ENCODE data around the gene TSPAN4.

TSPAN4 gene

GRCh38 chr11:904380-904779 lies 61.7 kb downstream of the TSPAN4 start:
- TF ChIP-seq ZNF624 (tag by site-specific recombination; IDR thresholded peaks at IDR 0.05), result no peak
- no peak for TF ChIP-seq EGR2 (tag by site-specific recombination; IDR thresholded peaks at IDR 0.05; ENCODE audit: low read depth)
- TF ChIP-seq ZNF792 (tag by site-specific recombination; IDR thresholded peaks at IDR 0.05), result no peak
- TF ChIP-seq ZNF426 (tag by site-specific recombination; IDR thresholded peaks at IDR 0.05), result no peak
- no peak for TF ChIP-seq ZNF114 (tag by site-specific recombination; IDR thresholded peaks at IDR 0.05)
- no peak for TF ChIP-seq ZNF521 (tag by site-specific recombination; IDR thresholded peaks at IDR 0.05)
- TF ChIP-seq, protein P1, sequence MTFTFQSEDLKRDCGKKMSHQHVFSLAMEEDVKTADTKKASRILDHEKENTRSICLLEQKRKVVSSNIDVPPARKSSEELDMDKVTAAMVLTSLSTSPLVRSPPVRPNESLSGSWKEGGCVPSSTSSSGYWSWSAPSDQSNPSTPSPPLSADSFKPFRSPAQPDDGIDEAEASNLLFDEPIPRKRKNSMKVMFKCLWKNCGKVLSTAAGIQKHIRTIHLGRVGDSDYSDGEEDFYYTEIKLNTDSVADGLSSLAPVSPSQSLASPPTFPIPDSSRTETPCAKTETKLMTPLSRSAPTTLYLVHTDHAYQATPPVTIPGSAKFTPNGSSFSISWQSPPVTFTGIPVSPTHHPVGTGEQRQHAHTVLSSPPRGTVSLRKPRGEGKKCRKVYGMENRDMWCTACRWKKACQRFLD (tag by site-specific recombination; IDR thresholded peaks at IDR 0.05), result no peak
- no peak for TF ChIP-seq ZNF138 (tag by site-specific recombination; IDR thresholded peaks at IDR 0.05; ENCODE audit: borderline replicate concordance)
- TF ChIP-seq, protein P2, sequence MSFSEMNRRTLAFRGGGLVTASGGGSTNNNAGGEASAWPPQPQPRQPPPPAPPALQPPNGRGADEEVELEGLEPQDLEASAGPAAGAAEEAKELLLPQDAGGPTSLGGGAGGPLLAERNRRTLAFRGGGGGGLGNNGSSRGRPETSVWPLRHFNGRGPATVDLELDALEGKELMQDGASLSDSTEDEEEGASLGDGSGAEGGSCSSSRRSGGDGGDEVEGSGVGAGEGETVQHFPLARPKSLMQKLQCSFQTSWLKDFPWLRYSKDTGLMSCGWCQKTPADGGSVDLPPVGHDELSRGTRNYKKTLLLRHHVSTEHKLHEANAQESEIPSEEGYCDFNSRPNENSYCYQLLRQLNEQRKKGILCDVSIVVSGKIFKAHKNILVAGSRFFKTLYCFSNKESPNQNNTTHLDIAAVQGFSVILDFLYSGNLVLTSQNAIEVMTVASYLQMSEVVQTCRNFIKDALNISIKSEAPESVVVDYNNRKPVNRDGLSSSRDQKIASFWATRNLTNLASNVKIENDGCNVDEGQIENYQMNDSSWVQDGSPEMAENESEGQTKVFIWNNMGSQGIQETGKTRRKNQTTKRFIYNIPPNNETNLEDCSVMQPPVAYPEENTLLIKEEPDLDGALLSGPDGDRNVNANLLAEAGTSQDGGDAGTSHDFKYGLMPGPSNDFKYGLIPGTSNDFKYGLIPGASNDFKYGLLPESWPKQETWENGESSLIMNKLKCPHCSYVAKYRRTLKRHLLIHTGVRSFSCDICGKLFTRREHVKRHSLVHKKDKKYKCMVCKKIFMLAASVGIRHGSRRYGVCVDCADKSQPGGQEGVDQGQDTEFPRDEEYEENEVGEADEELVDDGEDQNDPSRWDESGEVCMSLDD (tag by site-specific recombination; IDR thresholded peaks at IDR 0.05), result no peak
- no peak for TF ChIP-seq ZSCAN30 (tag by site-specific recombination; IDR thresholded peaks at IDR 0.05)
- TF ChIP-seq ATF2 (tag by site-specific recombination; IDR thresholded peaks at IDR 0.05; ENCODE audit: low read depth), result no peak
- TF ChIP-seq ZNF510 (tag by site-specific recombination; IDR thresholded peaks at IDR 0.05; ENCODE audit: insufficient replicate concordance), result no peak
- TF ChIP-seq ZNF23 (tag by site-specific recombination; IDR thresholded peaks at IDR 0.05; ENCODE audit: borderline replicate concordance), result no peak
- no peak for TF ChIP-seq KLF8 (tag by site-specific recombination; IDR thresholded peaks at IDR 0.05)
- TF ChIP-seq, protein P3, sequence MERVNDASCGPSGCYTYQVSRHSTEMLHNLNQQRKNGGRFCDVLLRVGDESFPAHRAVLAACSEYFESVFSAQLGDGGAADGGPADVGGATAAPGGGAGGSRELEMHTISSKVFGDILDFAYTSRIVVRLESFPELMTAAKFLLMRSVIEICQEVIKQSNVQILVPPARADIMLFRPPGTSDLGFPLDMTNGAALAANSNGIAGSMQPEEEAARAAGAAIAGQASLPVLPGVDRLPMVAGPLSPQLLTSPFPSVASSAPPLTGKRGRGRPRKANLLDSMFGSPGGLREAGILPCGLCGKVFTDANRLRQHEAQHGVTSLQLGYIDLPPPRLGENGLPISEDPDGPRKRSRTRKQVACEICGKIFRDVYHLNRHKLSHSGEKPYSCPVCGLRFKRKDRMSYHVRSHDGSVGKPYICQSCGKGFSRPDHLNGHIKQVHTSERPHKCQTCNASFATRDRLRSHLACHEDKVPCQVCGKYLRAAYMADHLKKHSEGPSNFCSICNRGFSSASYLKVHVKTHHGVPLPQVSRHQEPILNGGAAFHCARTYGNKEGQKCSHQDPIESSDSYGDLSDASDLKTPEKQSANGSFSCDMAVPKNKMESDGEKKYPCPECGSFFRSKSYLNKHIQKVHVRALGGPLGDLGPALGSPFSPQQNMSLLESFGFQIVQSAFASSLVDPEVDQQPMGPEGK (tag by site-specific recombination; IDR thresholded peaks at IDR 0.05), result no peak
- no peak for TF ChIP-seq ZNF335 (tag by site-specific recombination; conservative IDR thresholded peaks at IDR 0.05)
- no peak for TF ChIP-seq ZBTB26 (tag by site-specific recombination; optimal IDR thresholded peaks at IDR 0.05)
- no peak for TF ChIP-seq KLF7 (tag by site-specific recombination; IDR thresholded peaks at IDR 0.05; ENCODE audit: borderline replicate concordance)
- TF ChIP-seq, protein P4, sequence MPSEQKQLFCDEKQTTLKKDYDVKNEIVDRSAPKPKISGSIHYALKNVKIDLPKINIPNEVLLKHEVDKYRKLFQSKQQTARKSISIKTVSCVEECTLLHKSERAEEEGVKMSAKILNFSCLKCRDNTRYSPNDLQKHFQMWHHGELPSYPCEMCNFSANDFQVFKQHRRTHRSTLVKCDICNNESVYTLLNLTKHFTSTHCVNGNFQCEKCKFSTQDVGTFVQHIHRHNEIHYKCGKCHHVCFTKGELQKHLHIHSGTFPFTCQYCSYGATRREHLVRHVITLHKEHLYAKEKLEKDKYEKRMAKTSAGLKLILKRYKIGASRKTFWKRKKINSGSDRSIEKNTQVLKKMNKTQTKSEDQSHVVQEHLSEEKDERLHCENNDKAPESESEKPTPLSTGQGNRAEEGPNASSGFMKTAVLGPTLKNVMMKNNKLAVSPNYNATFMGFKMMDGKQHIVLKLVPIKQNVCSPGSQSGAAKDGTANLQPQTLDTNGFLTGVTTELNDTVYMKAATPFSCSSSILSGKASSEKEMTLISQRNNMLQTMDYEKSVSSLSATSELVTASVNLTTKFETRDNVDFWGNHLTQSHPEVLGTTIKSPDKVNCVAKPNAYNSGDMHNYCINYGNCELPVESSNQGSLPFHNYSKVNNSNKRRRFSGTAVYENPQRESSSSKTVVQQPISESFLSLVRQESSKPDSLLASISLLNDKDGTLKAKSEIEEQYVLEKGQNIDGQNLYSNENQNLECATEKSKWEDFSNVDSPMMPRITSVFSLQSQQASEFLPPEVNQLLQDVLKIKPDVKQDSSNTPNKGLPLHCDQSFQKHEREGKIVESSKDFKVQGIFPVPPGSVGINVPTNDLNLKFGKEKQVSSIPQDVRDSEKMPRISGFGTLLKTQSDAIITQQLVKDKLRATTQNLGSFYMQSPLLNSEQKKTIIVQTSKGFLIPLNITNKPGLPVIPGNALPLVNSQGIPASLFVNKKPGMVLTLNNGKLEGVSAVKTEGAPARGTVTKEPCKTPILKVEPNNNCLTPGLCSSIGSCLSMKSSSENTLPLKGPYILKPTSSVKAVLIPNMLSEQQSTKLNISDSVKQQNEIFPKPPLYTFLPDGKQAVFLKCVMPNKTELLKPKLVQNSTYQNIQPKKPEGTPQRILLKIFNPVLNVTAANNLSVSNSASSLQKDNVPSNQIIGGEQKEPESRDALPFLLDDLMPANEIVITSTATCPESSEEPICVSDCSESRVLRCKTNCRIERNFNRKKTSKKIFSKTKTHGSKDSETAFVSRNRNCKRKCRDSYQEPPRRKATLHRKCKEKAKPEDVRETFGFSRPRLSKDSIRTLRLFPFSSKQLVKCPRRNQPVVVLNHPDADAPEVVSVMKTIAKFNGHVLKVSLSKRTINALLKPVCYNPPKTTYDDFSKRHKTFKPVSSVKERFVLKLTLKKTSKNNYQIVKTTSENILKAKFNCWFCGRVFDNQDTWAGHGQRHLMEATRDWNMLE (tag by site-specific recombination; conservative IDR thresholded peaks at IDR 0.05; ENCODE audit: low read depth), result no peak
- TF ChIP-seq ZBTB48 (tag by site-specific recombination; IDR thresholded peaks at IDR 0.05), result no peak
- H3K36me3 ChIP-seq (ENCODE audit: control insufficient read depth in 2 of 2, insufficient read depth in 1 of 2, low read length in 2 of 2), result peaks cover 0 to 84% of the 10 kb centered on the region in 2 experiments; a peak in 2 of 3 replicates
- POLR2A ChIA-PET, result no interaction called here
- no peaks in the 10 kb centered on the region for H3K9me3 ChIP-seq (ENCODE audit: control insufficient read depth, insufficient read depth, low read depth, low read length)
- H3K4me3 ChIP-seq (ENCODE audit: low read depth, low read length), result no peak overlapping the region
- CTCF ChIA-PET, result no interaction called here
- H3K4me1 ChIP-seq (ENCODE audit: control insufficient read depth, insufficient read depth, low read length), result no peaks in the 10 kb centered on the region
- no peak overlapping the region for H3K27ac ChIP-seq (ENCODE audit: extremely low read depth, low read depth, low read length)

Measured in HEK293 (cell line).